Measurements from ENCODE around the gene GTF3A.

DNA sequence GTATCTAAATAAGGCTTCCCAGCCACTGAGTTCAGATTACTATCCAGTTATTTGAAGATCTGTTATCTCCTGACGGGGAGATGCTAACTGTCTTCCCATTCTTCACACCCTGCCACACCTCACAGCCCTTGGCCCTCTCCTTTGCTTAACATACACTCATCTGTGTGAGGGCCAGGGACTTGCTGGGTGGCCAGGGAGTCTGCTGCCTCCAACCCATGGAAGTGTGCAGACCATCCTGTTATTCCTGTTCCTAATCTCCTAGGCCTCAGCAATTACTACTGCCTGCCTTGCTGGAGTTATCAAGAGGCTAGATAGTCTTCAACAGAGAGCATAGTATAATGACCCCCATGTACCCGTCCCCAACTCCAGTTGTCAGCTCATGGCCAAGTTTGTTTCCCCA lies 36.2 kb upstream of the GTF3A start:
- TF ChIP-seq, protein P1, sequence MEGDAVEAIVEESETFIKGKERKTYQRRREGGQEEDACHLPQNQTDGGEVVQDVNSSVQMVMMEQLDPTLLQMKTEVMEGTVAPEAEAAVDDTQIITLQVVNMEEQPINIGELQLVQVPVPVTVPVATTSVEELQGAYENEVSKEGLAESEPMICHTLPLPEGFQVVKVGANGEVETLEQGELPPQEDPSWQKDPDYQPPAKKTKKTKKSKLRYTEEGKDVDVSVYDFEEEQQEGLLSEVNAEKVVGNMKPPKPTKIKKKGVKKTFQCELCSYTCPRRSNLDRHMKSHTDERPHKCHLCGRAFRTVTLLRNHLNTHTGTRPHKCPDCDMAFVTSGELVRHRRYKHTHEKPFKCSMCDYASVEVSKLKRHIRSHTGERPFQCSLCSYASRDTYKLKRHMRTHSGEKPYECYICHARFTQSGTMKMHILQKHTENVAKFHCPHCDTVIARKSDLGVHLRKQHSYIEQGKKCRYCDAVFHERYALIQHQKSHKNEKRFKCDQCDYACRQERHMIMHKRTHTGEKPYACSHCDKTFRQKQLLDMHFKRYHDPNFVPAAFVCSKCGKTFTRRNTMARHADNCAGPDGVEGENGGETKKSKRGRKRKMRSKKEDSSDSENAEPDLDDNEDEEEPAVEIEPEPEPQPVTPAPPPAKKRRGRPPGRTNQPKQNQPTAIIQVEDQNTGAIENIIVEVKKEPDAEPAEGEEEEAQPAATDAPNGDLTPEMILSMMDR (IDR thresholded peaks at IDR 0.05; ENCODE audit: borderline replicate concordance, extremely low read depth, low read length, poor library complexity, severe bottlenecking), result no peak
- no peak for TF ChIP-seq EZH2 (IDR thresholded peaks at IDR 0.05; ENCODE audit: borderline replicate concordance, low read depth, low read length, severe bottlenecking)

All from DND-41 (cell line).